ENCODE results near the gene DNAJC18. TPM values are rescaled to one million over a fixed set of nuclear protein-coding genes. Genes with fewer than 3 reads are reported as not detected.
"Not testable (repeated sequence)": the region's sequence is repeated elsewhere in the genome, so short reads cannot be mapped to it uniquely, and the experiment has no call there.

Gene DNAJC18
- 10 to 100 TPM; 14.8 to 15.2 TPM for total RNA-seq
- long read RNA-seq, full-length matches to known transcripts, result 15 of 17 reads
- long read RNA-seq, partial matches to known transcripts, result 0 of 17 reads
- long read RNA-seq, other reads (novel, unspliced or antisense), result 2 of 17 reads

GRCh38 chr5:139439013-139439903 is at the start of gene DNAJC18:
Gene DNAJC18, minus strand, starts transcription at chr5:139439525. Its CDS starts 80 bp downstream, at chr5:139439445.
- peak; percentile 99 for ATAC-seq
- DNase-seq, result peak; percentile 96
- intact Hi-C loops (cut with DNase I), result loop anchor here in 1 of 2 donors (5.0 kb wide), 1 partner anchor 78 kb away; no protein-coding TSS in a partner anchor

DNA sequence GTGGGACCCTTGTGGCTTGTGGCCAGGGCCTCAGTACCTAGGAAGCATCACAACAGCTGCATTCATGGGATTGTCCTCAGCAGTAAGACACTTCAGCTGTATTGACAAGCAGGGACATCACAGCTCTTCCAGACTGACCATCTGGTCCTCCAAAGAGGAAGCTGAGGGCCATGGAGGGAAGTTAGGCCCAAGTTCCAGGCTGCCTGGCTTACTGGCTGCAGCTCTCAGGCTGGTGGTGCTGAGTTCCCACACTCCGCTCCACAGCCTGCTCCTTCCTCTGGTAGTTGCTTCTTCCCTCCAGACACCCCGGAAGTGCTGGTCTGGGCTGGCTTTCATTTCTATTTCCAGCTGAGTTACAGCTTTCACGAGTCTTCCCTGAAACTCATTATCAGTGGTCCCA is 48.9 kb upstream of the DNAJC18 start:
- intact Hi-C loops (cut with DNase I), result no loop called here
- peak; percentile 48 to 80 for ATAC-seq

GRCh38 chr5:139486201-139486600 is 46.9 kb upstream of the DNAJC18 start:
- intact Hi-C loops (cut with DNase I), result no loop called here
- DNase-seq (no peak), ATAC-seq (no peak)

More for the DNA sequence above, 48.9 kb upstream of the DNAJC18 start:
- DNase-seq, result peak; percentile 52

GRCh38 chr5:139482890-139483208 is 43.5 kb upstream of the DNAJC18 start:
- not testable (repeated sequence) for DNase-seq, ATAC-seq
- intact Hi-C loops (cut with DNase I), result loop anchor here in 1 of 2 donors (2.0 kb wide), 1 partner anchor 64 kb away; no protein-coding TSS in a partner anchor

GRCh38 chr5:139482050-139482889 is 42.9 kb upstream of the DNAJC18 start, which contains the start of gene STING1:
Gene STING1, minus strand, starts transcription at chr5:139482758. Its CDS starts 1,054 bp downstream, at chr5:139481704.
- DNase-seq (peak; percentile 91), ATAC-seq (peak; percentile 77 to 80)
- intact Hi-C loops (cut with DNase I), result loop anchor here in 1 of 2 donors (2.0 kb wide), 1 partner anchor 63 kb away; no protein-coding TSS in a partner anchor

- ATAC-seq (peak; percentile 54 to 55), DNase-seq (no peak)
- intact Hi-C loops (cut with DNase I), result loop anchor here in 1 of 2 donors (2.0 kb wide), 1 partner anchor 63 kb away; no protein-coding TSS in a partner anchor
These were observed 42.3 kb upstream of the DNAJC18 start for GRCh38 chr5:139481580-139482049.

DNA sequence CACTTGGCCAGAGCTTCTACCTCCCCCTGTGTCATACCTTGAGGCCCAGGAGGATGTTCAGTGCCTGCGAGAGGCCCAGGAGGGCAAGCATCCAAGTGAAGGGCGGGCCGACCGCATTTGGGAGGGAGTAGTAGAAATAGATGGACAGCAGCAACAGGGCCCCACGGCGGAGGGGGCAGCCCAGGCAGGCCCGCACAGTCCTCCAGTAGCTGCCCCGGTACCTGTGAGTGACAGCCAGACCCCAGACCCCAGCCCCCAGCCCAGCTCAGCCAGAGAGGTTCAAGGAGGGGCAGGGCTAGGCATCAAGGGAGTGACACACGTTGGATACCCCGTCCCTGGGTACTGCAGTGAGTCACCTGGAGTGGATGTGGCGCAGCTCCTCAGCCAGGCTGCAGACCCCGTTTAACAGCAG is 41.8 kb upstream of the DNAJC18 start:
- ATAC-seq, result peak; percentile 41 to 48
- intact Hi-C loops (cut with DNase I), result no loop called here
- peak; percentile 59 for DNase-seq

GRCh38 chr5:139479729-139480128 is 40.4 kb upstream of the DNAJC18 start:
- DNase-seq; intact Hi-C loops (cut with DNase I); ATAC-seq: not testable (repeated sequence)

DNA sequence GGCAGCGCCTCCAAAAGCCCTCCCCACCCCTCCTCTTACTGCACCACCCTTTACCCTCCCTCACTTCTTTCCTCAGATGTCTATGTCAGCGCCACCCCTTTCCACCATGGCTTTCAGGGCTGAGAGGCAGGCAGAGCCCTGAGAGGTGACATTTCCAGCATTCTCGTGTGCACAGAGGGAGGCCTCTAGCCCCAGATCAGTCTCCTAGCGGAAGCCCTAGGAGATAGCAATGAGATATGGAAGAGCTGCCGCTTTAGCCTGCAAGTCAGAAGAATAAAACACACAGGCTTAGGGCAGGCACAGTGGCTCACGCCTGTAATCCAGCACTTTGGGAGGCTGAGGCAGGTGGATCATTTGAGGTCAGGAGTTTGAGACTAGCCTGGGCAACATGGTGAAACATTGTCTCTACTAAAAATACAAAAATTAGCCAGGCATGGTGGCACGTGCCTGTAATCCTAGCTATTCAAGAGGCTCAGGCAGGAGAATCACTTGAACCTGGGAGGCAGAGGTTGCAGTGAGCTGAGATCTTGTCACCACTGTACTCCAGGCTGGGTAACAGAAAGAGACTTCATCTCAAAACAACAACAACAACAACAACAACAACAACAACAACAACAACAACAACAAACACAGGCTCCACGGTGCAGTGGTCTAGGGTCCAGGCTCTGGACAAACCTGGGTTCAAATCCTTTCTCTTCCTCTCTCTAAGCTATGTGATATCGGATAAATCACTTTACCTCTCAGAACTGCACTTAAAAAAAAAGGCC is 39.5 kb upstream of the DNAJC18 start:
- DNase-seq; intact Hi-C loops (cut with DNase I); ATAC-seq: not testable (repeated sequence)

- ATAC-seq (no peak), DNase-seq (no peak)
- intact Hi-C loops (cut with DNase I), result no loop called here
These were observed 36.7 kb upstream of the DNAJC18 start for GRCh38 chr5:139475865-139476617.

GRCh38 chr5:139474890-139475791 is 35.8 kb upstream of the DNAJC18 start:
- DNase-seq, result no peak
- peak; percentile 28 to 45 for ATAC-seq
- intact Hi-C loops (cut with DNase I), result no loop called here

- peak; percentile 52 for DNase-seq
- ATAC-seq, result peak in 1 of 2 donors; percentile 33
- intact Hi-C loops (cut with DNase I), result no loop called here
These were observed 34.2 kb upstream of the DNAJC18 start for GRCh38 chr5:139473565-139473964.

DNA sequence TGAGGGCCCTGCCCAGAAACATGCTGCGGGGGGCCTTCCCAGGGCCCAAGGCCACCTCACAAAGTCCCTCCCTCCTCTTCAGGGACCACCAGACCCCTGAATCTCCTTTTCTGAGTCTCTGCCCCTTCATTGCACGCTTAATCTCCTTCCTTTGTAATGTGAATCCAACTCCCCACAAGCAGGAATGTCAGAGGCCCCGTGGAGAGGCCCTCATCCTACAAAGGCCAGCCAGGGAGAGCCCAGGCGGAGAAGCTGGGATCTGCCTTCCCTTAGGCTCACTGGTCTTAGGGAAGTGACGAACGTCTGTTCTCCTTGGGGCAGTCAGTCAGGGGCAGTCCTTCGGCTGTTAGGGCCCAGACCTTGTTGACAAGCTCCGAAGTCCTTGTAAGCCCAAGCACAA is 33.8 kb upstream of the DNAJC18 start:
- DNase-seq, result no peak
- intact Hi-C loops (cut with DNase I), result no loop called here
- ATAC-seq, result peak in 1 of 2 donors; percentile 6

- no peak for ATAC-seq
These were observed 33.2 kb upstream of the DNAJC18 start for GRCh38 chr5:139472386-139473030.

GRCh38 chr5:139470821-139471300 is 31.5 kb upstream of the DNAJC18 start, which contains the start of gene SMIM33:
Gene SMIM33, plus strand, starts transcription at chr5:139471004. Its CDS starts 118 bp downstream, at chr5:139471122.
- intact Hi-C loops (cut with DNase I), result no loop called here
- ATAC-seq (no peak), DNase-seq (no peak)

More at GRCh38 chr5:139472386-139473030, 33.2 kb upstream of the DNAJC18 start:
- no peak for DNase-seq
- intact Hi-C loops (cut with DNase I), result no loop called here

- DNase-seq (no peak), ATAC-seq (peak in 1 of 2 donors; percentile 53)
- intact Hi-C loops (cut with DNase I), result no loop called here
These were observed 29.2 kb upstream of the DNAJC18 start for GRCh38 chr5:139468421-139468931.
